Kidney epithelial cell (primary cell): ENCODE measurements around the gene SLC38A11. TPM values are rescaled to one million over a fixed set of nuclear protein-coding genes. Genes with fewer than 3 reads are reported as not detected.

ENCODE experiments used
- DNase-seq: peaks from one replicate; pipeline ENCODE4 v3.0.0-alpha.2; 2010; ENCODE audit warnings: low read depth
- H3K27me3 ChIP-seq: 2 replicates; pipeline ENCODE4 v1.6.0; 2011; ENCODE audit warnings: low read length; ENCODE audit not compliant: control insufficient read depth, insufficient read depth
- H3K36me3 ChIP-seq: 2 replicates; pipeline ENCODE4 v1.5.1; 2011; ENCODE audit warnings: low read length; ENCODE audit not compliant: control insufficient read depth, insufficient read depth
- H3K4me3 ChIP-seq: 2 replicates; pipeline ENCODE4 v1.5.1; 2011; ENCODE audit warnings: low read depth, mild to moderate bottlenecking, control low read depth, low read length
- CTCF ChIP-seq: IDR thresholded peaks from 2 replicates; pipeline ENCODE4 v1.5.1; 2011; ENCODE audit warnings: mild to moderate bottlenecking, moderate library complexity, low read length, control low read depth, inconsistent platforms; ENCODE audit not compliant: insufficient read depth, poor library complexity, severe bottlenecking
- total RNA-seq: library from RNA; depleted of rRNA; stranded (reverse); fragments of >200 nt; gene quantifications from 2 replicates; pipeline ENCODE4 v1.2.3, GENCODE V29; 2015

SLC38A11 gene
- total RNA-seq, 1 donor from 2014 or later = 0.46 TPM

GRCh38 chr2:164847981-164848741 lies 107.2 kb downstream of the SLC38A11 start:
- no peak for TF ChIP-seq CTCF
- H3K27me3 ChIP-seq = no peaks in the 10 kb centered on the region
- no peak overlapping the region for H3K4me3 ChIP-seq
- no peaks in the 10 kb centered on the region for H3K36me3 ChIP-seq
- DNase-seq = no peak

- H3K36me3 ChIP-seq = no peaks in the 10 kb centered on the region
These were observed 108.0 kb downstream of the SLC38A11 start for GRCh38 chr2:164847291-164847690.

GRCh38 chr2:164846276-164846675 lies 109.0 kb downstream of the SLC38A11 start:
- TF ChIP-seq CTCF = no peak
- H3K36me3 ChIP-seq = no peaks in the 10 kb centered on the region
- no peak overlapping the region for H3K4me3 ChIP-seq
- no peaks in the 10 kb centered on the region for H3K27me3 ChIP-seq
- no peak for DNase-seq

More at GRCh38 chr2:164847291-164847690, 108.0 kb downstream of the SLC38A11 start:
- no peak for TF ChIP-seq CTCF
- no peak for DNase-seq
- no peak overlapping the region for H3K4me3 ChIP-seq
- no peaks in the 10 kb centered on the region for H3K27me3 ChIP-seq

Other genes starting within 250 kb of the SLC38A11 start
- 57.2 and 60.8 TPM in 2 replicates for gene COBLL1, start 113.7 kb downstream of the SLC38A11 start, total RNA-seq
- gene SCN3A, start 248.5 kb upstream of the SLC38A11 start, total RNA-seq = under 0.01 and 0.17 TPM in 2 replicates